SU-DHL-6 (cell line): ENCODE data around the gene NNMT.

ENCODE experiments used
- H2AFZ ChIP-seq: fragments of 200-600 bp; sonication (generic); 2 replicates; pipeline ENCODE4 v1.6.1; 2014; ENCODE audit warnings: low read depth, mild to moderate bottlenecking, moderate library complexity, mixed read lengths, antibody characterized with exemption, low read length; ENCODE audit not compliant: severe bottlenecking
- H3F3A ChIP-seq: fragments of 200-600 bp; shearing (Covaris generic); 2 replicates; pipeline ENCODE4 v1.6.0; 2016; ENCODE audit warnings: antibody characterized with exemption, mild to moderate bottlenecking; ENCODE audit not compliant: insufficient read depth
- H3K27ac ChIP-seq: fragments of 200-600 bp; sonication (generic); 2 replicates; pipeline ENCODE4 v1.5.1; 2016; ENCODE audit warnings: low read depth, mild to moderate bottlenecking, low read length, moderate library complexity, mixed read lengths
- H3K27me3 ChIP-seq: fragments of 200-600 bp; sonication (generic), shearing (Covaris generic); 2 replicates; pipeline ENCODE4 v1.6.0; 2014; ENCODE audit warnings: mild to moderate bottlenecking, low read length
- H3K36me3 ChIP-seq: fragments of 200-600 bp; sonication (generic); 2 replicates; pipeline ENCODE4 v1.6.1; 2014; ENCODE audit warnings: mild to moderate bottlenecking, low read length, mixed read lengths
- H3K4me2 ChIP-seq: fragments of 300-600, 200-600 bp; shearing (Covaris generic), sonication (generic); 2 replicates; pipeline ENCODE4 v1.6.0; 2014; ENCODE audit warnings: low read length, low read depth, mild to moderate bottlenecking; ENCODE audit not compliant: poor library complexity, severe bottlenecking
- H3K4me3 ChIP-seq: fragments of 200-600 bp; sonication (generic); 2 replicates; pipeline ENCODE4 v1.5.1; 2014; ENCODE audit warnings: antibody characterized with exemption, low read length, mild to moderate bottlenecking, mixed read lengths; ENCODE audit not compliant: insufficient read depth, poor library complexity, severe bottlenecking
- H3K79me2 ChIP-seq: fragments of 200-600 bp; sonication (generic); 2 replicates; pipeline ENCODE4 v1.6.1; 2014; ENCODE audit warnings: mild to moderate bottlenecking, low read length, moderate library complexity; ENCODE audit not compliant: insufficient read depth
- H3K9ac ChIP-seq: fragments of 200-600 bp; sonication (generic); 2 replicates; pipeline ENCODE4 v1.7.0; 2014; ENCODE audit warnings: mild to moderate bottlenecking, low read length
- H3K9me2 ChIP-seq: fragments of 200-600 bp; sonication (generic); replicated peaks from 2 replicates; pipeline ENCODE4 v1.6.1; 2014; ENCODE audit warnings: low read length; ENCODE audit not compliant: insufficient read depth
- H3K9me3 ChIP-seq: fragments of 200-600 bp; sonication (generic); 2 replicates; pipeline ENCODE4 v1.6.1; 2014; ENCODE audit warnings: low read length, mixed read lengths; ENCODE audit not compliant: insufficient read depth
- H4K20me1 ChIP-seq: fragments of 200-600 bp; sonication (generic); 2 replicates; pipeline ENCODE4 v1.6.1; 2014; ENCODE audit warnings: low read depth, mild to moderate bottlenecking, antibody characterized with exemption, low read length, moderate library complexity, mixed read lengths
- CTCF ChIP-seq: fragments of 200-600 bp; sonication (generic); IDR thresholded peaks from one replicate; pipeline ENCODE4 v1.5.1; 2017; ENCODE audit warnings: antibody characterized with exemption, mild to moderate bottlenecking, low read length, moderate library complexity; ENCODE audit not compliant: insufficient read depth, poor library complexity, severe bottlenecking
- EZH2phosphoT487 ChIP-seq: fragments of 200-600 bp; sonication (generic), shearing (Covaris generic); conservative IDR thresholded peaks from 2 replicates; pipeline ENCODE4 v1.6.1; 2018; ENCODE audit warnings: mild to moderate bottlenecking, antibody characterized with exemption, low read length, moderate library complexity, mixed read lengths

NNMT gene

GRCh38 chr11:114253771-114254170, 42.4 kb upstream of the NNMT start:
- no peak for TF ChIP-seq EZH2phosphoT487
- TF ChIP-seq CTCF = no peak
- Histone ChIP-seq H3K27me3 (no peaks in the 10 kb centered on the region), H3K4me3 (no peak overlapping the region), H4K20me1 (no peaks in the 10 kb centered on the region), H3K9me3 (no peaks in the 10 kb centered on the region), H3K36me3 (no peaks in the 10 kb centered on the region), H3K27ac (no peak overlapping the region), H3K4me2 (no peak overlapping the region), H3F3A (no peaks in the 10 kb centered on the region), H3K9me2 (no peaks in the 10 kb centered on the region), H3K9ac (no peak overlapping the region), H2AFZ (no peak overlapping the region), H3K79me2 (no peaks in the 10 kb centered on the region)

- no peaks in the 10 kb centered on the region for H3K9me2 ChIP-seq
- H2AFZ ChIP-seq = no peak overlapping the region
- H3K9ac ChIP-seq = no peak overlapping the region
- no peaks in the 10 kb centered on the region for H3K9me3 ChIP-seq
- no peaks in the 10 kb centered on the region for H3F3A ChIP-seq
- no peak overlapping the region for H3K4me2 ChIP-seq
- H3K27me3 ChIP-seq = no peaks in the 10 kb centered on the region
- no peaks in the 10 kb centered on the region for H4K20me1 ChIP-seq
- H3K79me2 ChIP-seq = no peaks in the 10 kb centered on the region
- no peak for TF ChIP-seq EZH2phosphoT487
- TF ChIP-seq CTCF = no peak
- H3K4me3 ChIP-seq = no peak overlapping the region
- H3K27ac ChIP-seq = no peak overlapping the region
- H3K36me3 ChIP-seq = no peaks in the 10 kb centered on the region
Measured at GRCh38 chr11:114254571-114255146, 41.5 kb upstream of the NNMT start.

GRCh38 chr11:114255289-114255688, 40.9 kb upstream of the NNMT start:
- H3K27ac ChIP-seq = no peak overlapping the region
- no peaks in the 10 kb centered on the region for H3F3A ChIP-seq
- no peaks in the 10 kb centered on the region for H3K9me2 ChIP-seq
- H2AFZ ChIP-seq = no peak overlapping the region
- TF ChIP-seq EZH2phosphoT487 (no peak), CTCF (no peak)
- no peaks in the 10 kb centered on the region for H3K36me3 ChIP-seq
- no peaks in the 10 kb centered on the region for H3K79me2 ChIP-seq
- H3K27me3 ChIP-seq = no peaks in the 10 kb centered on the region
- no peak overlapping the region for H3K4me2 ChIP-seq
- no peaks in the 10 kb centered on the region for H4K20me1 ChIP-seq
- no peaks in the 10 kb centered on the region for H3K9me3 ChIP-seq
- H3K4me3 ChIP-seq = no peak overlapping the region
- H3K9ac ChIP-seq = no peak overlapping the region
